MG63 (cell line): ENCODE data around the gene MCM5. TPM values are rescaled to one million over a fixed set of nuclear protein-coding genes. Genes with fewer than 3 reads are reported as not detected.

Source experiments
- DNase-seq: peaks from one replicate; pipeline ENCODE4 v3.0.0-alpha.2; 2020
- H3K27me3 ChIP-seq: fragments of 250-450 bp; sonication (Bioruptor Pico); 2 replicates; pipeline ENCODE4 v1.5.1; 2020; ENCODE audit warnings: mild to moderate bottlenecking, moderate library complexity
- H3K36me3 ChIP-seq: fragments of 250-450 bp; sonication (Bioruptor Pico); 2 replicates; pipeline ENCODE4 v1.5.1; 2020; ENCODE audit warnings: mild to moderate bottlenecking, moderate library complexity
- H3K4me3 ChIP-seq: fragments of 250-450 bp; sonication (Bioruptor Pico); 2 replicates; pipeline ENCODE4 v1.5.1; 2020; ENCODE audit warnings: mild to moderate bottlenecking, moderate library complexity
- H3K9me3 ChIP-seq: fragments of 250-450 bp; sonication (Bioruptor Pico); 2 replicates; pipeline ENCODE4 v1.5.1; 2020; ENCODE audit warnings: mild to moderate bottlenecking, moderate library complexity
- total RNA-seq: library from RNA; depleted of rRNA; stranded (reverse); fragments of >200 nt; shearing (Covaris generic); gene quantifications from 2 replicates; pipeline ENCODE4 v1.2.3, GENCODE V29; 2014; ENCODE audit warnings: low replicate concordance

The MCM5 gene
- total RNA-seq, 1 experiment from 2014 or later: 117 TPM

GRCh38 chr22:35375031-35375430 lies 24.9 kb upstream of the MCM5 start:
- Histone ChIP-seq H3K36me3 (no peaks in the 10 kb centered on the region), H3K9me3 (no peaks in the 10 kb centered on the region), H3K4me3 (no peak overlapping the region), H3K27me3 (no peaks in the 10 kb centered on the region)
- DNase-seq: peak; percentile 49

DNA sequence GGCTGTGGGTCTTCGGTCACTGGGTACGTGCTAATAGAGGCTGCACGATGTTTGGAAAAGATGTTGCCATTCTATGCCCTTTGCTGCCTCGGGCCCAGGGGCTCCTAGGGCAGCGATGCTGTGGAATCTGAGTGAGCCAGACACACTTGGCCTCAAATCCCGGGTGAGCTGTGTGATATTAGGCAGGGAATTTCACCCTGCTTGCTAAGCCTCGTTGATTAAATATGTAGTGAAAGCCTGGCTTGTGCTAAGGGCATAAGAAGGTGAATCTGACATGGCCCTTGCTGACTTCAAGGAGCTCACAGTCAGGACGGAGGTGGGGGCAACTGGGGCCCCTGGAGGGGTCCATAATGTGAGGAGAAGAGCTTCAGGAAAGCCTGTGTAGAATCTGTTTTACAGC lies 24.4 kb upstream of the MCM5 start:
- H3K36me3 ChIP-seq: no peaks in the 10 kb centered on the region
- no peaks in the 10 kb centered on the region for H3K9me3 ChIP-seq
- no peaks in the 10 kb centered on the region for H3K27me3 ChIP-seq
- no peak for DNase-seq
- H3K4me3 ChIP-seq: no peak overlapping the region

DNA sequence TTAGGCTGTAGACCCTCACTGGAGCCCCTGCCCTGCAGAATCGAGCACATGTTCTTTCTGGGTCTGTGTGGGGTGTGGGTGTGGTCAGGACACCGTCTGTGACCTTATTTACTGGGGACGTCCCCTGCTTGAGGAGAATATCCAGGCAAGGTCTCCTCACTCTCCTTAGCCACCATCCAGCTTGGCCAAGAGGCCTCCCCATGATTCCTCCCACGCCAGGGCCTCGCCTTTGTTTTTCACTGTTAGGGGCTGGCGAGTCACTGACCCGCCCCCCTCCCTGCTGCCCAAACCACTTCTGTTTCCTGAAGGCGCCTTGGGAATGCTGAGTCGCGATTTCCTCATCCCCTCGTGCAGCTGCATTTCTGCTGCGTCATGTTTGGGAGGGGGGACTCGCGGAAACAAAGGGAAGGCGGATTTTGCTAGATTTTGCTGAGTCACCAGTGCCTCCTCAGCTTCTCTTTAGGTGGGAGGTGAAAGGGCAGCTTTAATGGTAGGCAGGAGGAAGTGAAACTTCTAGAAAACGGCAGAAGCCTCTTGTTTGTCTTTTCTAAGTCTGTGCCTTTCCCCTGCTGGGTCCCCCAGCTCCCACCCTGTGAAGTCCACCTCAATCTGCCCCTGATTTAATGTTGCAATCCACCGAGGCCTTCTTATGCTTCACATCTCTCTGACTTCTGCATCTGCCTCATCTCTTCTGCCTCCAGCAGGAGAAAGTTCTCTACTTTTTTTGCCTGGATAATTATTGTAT lies 23.0 kb upstream of the MCM5 start:
- Histone ChIP-seq H3K9me3 (no peaks in the 10 kb centered on the region), H3K4me3 (no peak overlapping the region), H3K27me3 (no peaks in the 10 kb centered on the region), H3K36me3 (no peaks in the 10 kb centered on the region)
- peak; percentile 97 for DNase-seq

GRCh38 chr22:35377735-35378134 lies 22.2 kb upstream of the MCM5 start:
- Histone ChIP-seq H3K27me3 (no peaks in the 10 kb centered on the region), H3K36me3 (no peaks in the 10 kb centered on the region), H3K4me3 (no peak overlapping the region), H3K9me3 (no peaks in the 10 kb centered on the region)
- DNase-seq: no peak

DNA sequence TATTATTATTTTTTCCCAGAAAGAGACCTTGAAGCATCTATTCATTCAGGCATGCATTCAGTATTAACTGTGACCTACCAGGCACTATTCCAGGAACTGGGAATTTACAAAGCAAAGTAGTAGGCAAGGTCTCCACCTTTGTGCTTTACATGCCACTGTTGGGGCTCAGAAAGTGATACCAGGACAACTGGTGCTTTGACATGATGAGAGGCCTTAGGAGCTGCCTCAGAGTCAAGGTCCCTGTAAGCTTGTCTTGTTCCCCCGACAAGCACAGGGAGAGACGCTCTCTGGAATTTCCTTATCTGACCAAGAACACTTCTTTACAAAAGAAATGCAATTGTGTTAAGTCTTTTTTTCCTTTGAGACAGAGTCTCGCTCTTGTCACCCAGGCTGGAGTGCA lies 21.3 kb upstream of the MCM5 start:
- Histone ChIP-seq H3K27me3 (no peaks in the 10 kb centered on the region), H3K9me3 (no peaks in the 10 kb centered on the region), H3K4me3 (no peak overlapping the region), H3K36me3 (peaks cover 7% of the 10 kb centered on the region)
- no peak for DNase-seq

DNA sequence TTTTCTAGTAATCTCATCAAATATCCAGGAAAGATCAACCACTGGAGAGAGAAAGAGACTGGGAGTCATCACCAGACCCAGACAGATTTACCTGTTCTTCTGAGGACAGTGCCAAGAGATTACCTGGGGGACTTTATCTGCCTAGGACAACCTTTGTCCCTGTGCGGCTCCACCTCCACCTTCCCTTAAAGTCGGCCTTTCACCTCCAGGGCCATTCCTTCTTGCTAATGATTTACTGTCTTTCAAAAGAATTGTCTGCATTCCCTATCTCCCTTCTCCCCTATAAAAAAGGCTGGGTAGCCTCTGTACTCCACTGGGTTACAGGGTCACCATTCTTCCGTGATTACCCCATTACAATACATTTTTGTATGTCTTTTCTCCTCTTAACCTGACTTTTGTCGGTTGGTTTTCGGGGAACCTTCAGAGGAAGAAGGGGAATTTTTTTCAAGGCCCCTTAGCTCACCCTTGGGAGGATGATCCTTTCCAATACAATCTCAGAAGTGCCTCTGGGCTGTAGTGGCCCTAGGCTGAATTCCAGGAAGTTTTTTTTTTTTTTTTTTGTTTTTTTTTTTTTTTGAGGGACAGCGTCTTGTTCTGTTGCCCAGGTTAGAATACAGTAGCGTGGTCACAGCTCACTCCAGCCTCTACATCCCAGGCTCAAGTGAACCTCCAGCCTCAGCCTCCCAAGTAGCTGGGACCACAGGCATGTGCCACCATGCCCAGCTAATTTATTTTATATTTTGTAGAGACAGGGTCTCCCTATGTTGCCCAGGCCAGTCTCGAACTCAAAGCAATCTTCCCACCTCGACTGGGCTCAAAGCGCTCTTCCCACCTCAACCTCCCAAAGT lies 20.6 kb upstream of the MCM5 start:
- DNase-seq: no peak
- no peak overlapping the region for H3K4me3 ChIP-seq
- H3K27me3 ChIP-seq: no peaks in the 10 kb centered on the region
- H3K36me3 ChIP-seq: peaks cover 8% of the 10 kb centered on the region
- H3K9me3 ChIP-seq: no peaks in the 10 kb centered on the region

DNA sequence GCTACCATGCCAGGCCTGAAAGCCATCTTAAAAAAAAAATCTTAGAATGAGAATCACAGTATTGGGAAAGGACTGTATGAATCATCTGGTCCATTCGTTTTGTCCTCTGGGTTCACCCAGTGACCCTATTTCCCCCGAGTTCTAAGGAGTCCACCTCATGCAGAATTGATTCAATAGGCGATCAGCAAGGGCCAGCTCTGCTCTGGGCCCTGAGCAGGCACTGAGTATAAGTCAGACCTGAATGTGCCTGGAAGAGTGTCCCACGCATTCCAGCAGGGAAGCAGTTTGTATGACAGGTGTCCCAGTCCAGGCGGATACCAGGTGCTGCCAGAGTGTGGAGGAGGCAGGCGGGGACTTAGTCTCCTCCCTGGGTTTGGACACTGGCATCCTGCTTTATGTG lies 19.9 kb upstream of the MCM5 start:
- H3K4me3 ChIP-seq: no peak overlapping the region
- no peak for DNase-seq
- peaks cover 8% of the 10 kb centered on the region for H3K36me3 ChIP-seq
- H3K27me3 ChIP-seq: no peaks in the 10 kb centered on the region
- H3K9me3 ChIP-seq: no peaks in the 10 kb centered on the region

DNA sequence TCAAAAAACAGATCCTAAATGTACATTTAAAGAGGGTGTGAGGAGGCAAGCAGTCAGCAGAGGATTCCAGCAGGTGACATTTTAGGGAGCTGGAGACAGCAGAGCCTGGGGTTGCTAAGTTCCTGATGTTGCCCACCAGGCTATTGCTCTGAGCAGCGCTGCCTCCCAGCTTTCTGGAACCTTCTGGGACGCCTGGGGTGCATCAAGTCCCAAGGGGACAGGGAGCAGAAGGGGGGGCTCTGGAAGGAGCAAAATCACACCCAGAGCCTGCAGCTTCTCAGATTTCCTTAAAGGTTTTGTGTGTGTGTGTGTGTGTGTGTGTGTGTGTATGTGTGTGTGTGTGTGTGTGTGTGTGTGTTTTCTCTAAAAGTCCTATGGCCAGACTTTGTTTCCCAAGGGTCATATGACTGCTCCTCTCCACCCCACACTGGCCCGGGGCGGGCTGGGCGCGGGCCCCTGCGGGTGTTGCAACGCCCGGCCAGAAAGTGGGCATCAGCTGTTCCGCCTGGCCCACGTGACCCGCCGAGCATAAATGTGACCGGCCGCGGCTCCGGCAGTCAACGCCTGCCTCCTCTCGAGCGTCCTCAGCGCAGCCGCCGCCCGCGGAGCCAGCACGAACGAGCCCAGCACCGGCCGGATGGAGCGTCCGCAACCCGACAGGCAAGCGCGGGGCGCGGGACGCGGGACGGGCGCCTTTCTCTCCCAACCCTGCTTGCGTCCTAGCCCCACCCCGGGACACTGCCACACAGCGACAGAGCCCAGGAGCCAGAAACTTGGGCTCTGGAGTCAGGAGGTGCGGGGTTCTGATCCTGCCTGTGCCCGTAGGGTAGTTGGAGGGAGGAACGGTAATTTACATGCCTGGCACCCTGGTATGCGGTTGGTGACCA lies 19.2 kb upstream of the MCM5 start, which contains the start of gene HMOX1:
Gene HMOX1, plus strand, starts transcription at position 560 of the 887 bp plus-strand sequence. Its CDS starts 78 bp downstream, at position 638.
- no peaks in the 10 kb centered on the region for H3K9me3 ChIP-seq
- H3K36me3 ChIP-seq: peaks cover 8% of the 10 kb centered on the region
- no peaks in the 10 kb centered on the region for H3K27me3 ChIP-seq
- peak within 1 kb of the TSS; percentile 71 for H3K4me3 ChIP-seq
- DNase-seq: peak; percentile 91

- Histone ChIP-seq H3K36me3 (peaks cover 11% of the 10 kb centered on the region), H3K4me3 (peak overlapping the region; percentile 71), H3K9me3 (no peaks in the 10 kb centered on the region), H3K27me3 (no peaks in the 10 kb centered on the region)
- DNase-seq: no peak
Measured at GRCh38 chr22:35381424-35382009, 18.4 kb upstream of the MCM5 start.

DNA sequence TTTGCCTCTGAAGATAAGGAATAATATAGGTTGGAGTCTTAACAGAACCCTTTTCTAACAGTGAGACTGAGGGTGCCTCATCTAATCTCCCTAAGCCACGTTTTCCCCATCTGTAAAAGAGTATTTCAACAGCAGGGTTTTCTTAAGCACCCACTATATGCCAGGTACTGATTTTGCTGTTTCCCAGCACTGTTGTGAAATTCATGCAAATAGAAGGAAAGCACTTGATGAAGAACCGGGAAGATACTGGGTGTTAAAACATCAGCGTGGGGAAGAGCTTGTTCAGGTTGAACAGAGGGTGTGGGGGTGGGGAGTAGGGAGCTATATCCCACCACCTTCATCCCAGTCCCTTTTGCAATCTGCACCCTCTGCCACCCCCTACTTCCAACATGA lies 16.3 kb upstream of the MCM5 start:
- DNase-seq: no peak
- Histone ChIP-seq H3K36me3 (peaks cover 14% of the 10 kb centered on the region), H3K9me3 (no peaks in the 10 kb centered on the region), H3K4me3 (no peak overlapping the region), H3K27me3 (no peaks in the 10 kb centered on the region)

- H3K36me3 ChIP-seq: peaks cover 14% of the 10 kb centered on the region
- DNase-seq: no peak
Measured at GRCh38 chr22:35384527-35384926, 15.4 kb upstream of the MCM5 start.

GRCh38 chr22:35384975-35385588 lies 14.9 kb upstream of the MCM5 start:
- Histone ChIP-seq H3K36me3 (peaks cover 14% of the 10 kb centered on the region), H3K27me3 (no peaks in the 10 kb centered on the region), H3K4me3 (no peak overlapping the region), H3K9me3 (no peaks in the 10 kb centered on the region)
- no peak for DNase-seq

More at GRCh38 chr22:35384527-35384926, 15.4 kb upstream of the MCM5 start:
- Histone ChIP-seq H3K9me3 (no peaks in the 10 kb centered on the region), H3K27me3 (no peaks in the 10 kb centered on the region), H3K4me3 (no peak overlapping the region)

DNA sequence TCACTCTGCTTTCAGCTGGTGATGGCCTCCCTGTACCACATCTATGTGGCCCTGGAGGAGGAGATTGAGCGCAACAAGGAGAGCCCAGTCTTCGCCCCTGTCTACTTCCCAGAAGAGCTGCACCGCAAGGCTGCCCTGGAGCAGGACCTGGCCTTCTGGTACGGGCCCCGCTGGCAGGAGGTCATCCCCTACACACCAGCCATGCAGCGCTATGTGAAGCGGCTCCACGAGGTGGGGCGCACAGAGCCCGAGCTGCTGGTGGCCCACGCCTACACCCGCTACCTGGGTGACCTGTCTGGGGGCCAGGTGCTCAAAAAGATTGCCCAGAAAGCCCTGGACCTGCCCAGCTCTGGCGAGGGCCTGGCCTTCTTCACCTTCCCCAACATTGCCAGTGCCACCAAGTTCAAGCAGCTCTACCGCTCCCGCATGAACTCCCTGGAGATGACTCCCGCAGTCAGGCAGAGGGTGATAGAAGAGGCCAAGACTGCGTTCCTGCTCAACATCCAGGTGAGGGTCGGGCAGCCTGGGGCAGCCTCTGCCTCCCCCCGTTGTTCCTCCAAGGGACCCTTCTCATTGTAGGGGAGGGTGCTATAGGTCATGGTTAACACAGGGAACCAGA lies 13.2 kb upstream of the MCM5 start:
- H3K4me3 ChIP-seq: no peak overlapping the region
- peaks cover 16% of the 10 kb centered on the region for H3K36me3 ChIP-seq
- DNase-seq: no peak
- no peaks in the 10 kb centered on the region for H3K9me3 ChIP-seq
- no peaks in the 10 kb centered on the region for H3K27me3 ChIP-seq

DNA sequence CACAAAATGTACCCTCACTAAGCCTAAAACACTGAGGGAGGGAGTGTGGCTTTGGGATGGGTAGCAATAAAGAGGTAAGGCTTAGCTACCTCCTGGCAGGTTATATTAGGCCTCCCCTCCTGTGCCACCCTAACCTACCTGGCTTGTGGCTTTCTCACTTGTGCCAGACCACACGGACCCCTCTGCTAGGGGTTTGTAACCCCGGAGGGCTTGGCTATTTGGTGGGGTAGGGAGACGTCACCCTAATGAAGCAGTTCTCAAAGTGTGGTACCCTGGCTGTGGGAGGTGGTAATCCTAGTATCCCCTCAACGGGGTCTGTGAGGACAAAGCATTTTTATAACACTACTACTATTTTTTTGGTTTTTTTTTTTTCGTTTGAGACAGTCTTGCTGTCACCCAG lies 9.0 kb upstream of the MCM5 start:
- Histone ChIP-seq H3K27me3 (no peaks in the 10 kb centered on the region), H3K4me3 (no peak overlapping the region), H3K36me3 (peaks cover 8% of the 10 kb centered on the region), H3K9me3 (no peaks in the 10 kb centered on the region)
- no peak for DNase-seq

GRCh38 chr22:35392357-35392756 lies 7.6 kb upstream of the MCM5 start:
- Histone ChIP-seq H3K27me3 (no peaks in the 10 kb centered on the region), H3K4me3 (no peak overlapping the region), H3K9me3 (no peaks in the 10 kb centered on the region), H3K36me3 (peaks cover 3% of the 10 kb centered on the region)
- no peak for DNase-seq
